OCI-LY1 (cell line): ENCODE results near the gene MEI1.

Experiments
- EZH2 ChIP-seq: fragments of 200-600 bp; sonication (generic), shearing (Covaris generic); IDR thresholded peaks from 2 replicates; pipeline ENCODE4 v1.8.0; 2017; ENCODE audit warnings: borderline replicate concordance, mixed run types, mild to moderate bottlenecking, antibody characterized with exemption, low read length, moderate library complexity, mixed read lengths
- TF ChIP-seq, protein P1 (sequence below): fragments of 200-600 bp; sonication (generic), shearing (Covaris generic); IDR thresholded peaks from 2 replicates; pipeline ENCODE4 v1.5.1; 2017; ENCODE audit warnings: mild to moderate bottlenecking, antibody characterized with exemption, low read length, moderate library complexity, mixed read lengths

DNA sequence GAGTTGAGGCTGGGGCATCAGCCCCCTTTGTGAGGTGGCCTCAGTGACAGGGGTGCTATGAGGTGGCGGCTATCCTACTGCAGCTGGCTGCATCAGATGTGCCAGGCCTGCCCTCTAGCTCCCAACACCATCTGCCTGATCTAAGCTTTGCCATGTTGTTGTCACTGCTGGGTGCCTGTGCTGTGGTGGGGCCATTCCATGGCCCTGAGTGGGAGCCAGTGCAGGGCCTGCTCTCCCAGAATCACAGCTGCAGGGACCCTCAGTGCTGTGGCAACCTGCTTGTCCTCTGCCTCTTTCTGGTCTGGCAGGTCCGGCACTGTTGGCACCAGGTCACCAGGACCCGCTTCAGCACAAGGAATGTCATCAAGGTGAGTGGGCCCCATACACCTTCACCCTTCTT lies 8.8 kb upstream of the MEI1 start:
- TF ChIP-seq, protein P1, sequence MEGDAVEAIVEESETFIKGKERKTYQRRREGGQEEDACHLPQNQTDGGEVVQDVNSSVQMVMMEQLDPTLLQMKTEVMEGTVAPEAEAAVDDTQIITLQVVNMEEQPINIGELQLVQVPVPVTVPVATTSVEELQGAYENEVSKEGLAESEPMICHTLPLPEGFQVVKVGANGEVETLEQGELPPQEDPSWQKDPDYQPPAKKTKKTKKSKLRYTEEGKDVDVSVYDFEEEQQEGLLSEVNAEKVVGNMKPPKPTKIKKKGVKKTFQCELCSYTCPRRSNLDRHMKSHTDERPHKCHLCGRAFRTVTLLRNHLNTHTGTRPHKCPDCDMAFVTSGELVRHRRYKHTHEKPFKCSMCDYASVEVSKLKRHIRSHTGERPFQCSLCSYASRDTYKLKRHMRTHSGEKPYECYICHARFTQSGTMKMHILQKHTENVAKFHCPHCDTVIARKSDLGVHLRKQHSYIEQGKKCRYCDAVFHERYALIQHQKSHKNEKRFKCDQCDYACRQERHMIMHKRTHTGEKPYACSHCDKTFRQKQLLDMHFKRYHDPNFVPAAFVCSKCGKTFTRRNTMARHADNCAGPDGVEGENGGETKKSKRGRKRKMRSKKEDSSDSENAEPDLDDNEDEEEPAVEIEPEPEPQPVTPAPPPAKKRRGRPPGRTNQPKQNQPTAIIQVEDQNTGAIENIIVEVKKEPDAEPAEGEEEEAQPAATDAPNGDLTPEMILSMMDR: no peak
- TF ChIP-seq EZH2: no peak
